HEK293T (cell line): ENCODE measurements around the gene POLR2B.

Source experiments
- BHLHE40 ChIP-seq: fragments of 450-650 bp; IDR thresholded peaks from 2 replicates; pipeline ENCODE4 v1.6.1; 2016; ENCODE audit warnings: mild to moderate bottlenecking, moderate library complexity, borderline replicate concordance
- ELF4 ChIP-seq: fragments of 450-650 bp; IDR thresholded peaks from 2 replicates; pipeline ENCODE4 v1.6.1; 2017; ENCODE audit warnings: antibody characterized with exemption
- FOXA1 ChIP-seq: fragments of 450-650 bp; IDR thresholded peaks from 2 replicates; pipeline ENCODE4 v1.6.1; 2016; ENCODE audit warnings: mild to moderate bottlenecking
- FOXM1 ChIP-seq: fragments of 450-650 bp; IDR thresholded peaks from 2 replicates; pipeline ENCODE4 v1.6.1; 2017; ENCODE audit warnings: mild to moderate bottlenecking, borderline replicate concordance
- SP1 ChIP-seq: fragments of 450-650 bp; IDR thresholded peaks from 2 replicates; pipeline ENCODE4 v1.6.1; 2017
- SUZ12 ChIP-seq: fragments of 450-650 bp; IDR thresholded peaks from 2 replicates; pipeline ENCODE4 v1.6.1; 2016; ENCODE audit warnings: mild to moderate bottlenecking
- ZNF384 ChIP-seq: fragments of 450-650 bp; IDR thresholded peaks from 2 replicates; pipeline ENCODE4 v1.6.1; 2016

GRCh38 chr4:57018980-57019379 is 40.3 kb downstream of the POLR2B start:
- no peak for TF ChIP-seq SUZ12
- no peak for TF ChIP-seq BHLHE40
- no peak for TF ChIP-seq SP1
- no peak for TF ChIP-seq FOXA1
- no peak for TF ChIP-seq ZNF384
- no peak for TF ChIP-seq FOXM1
- TF ChIP-seq ELF4 = no peak
